Colonic mucosa (tissue), 4 donors: Measurements from ENCODE around the gene ANKRD33B. TPM values are rescaled to one million over a fixed set of nuclear protein-coding genes. Genes with fewer than 3 reads are reported as not detected.

Source experiments
- DNase-seq: peaks from one replicate; pipeline ENCODE4 v3.0.0-alpha.2; 2020
- H3K27ac ChIP-seq: fragments of 200-600 bp; one replicate; pipeline ENCODE4 v1.8.0; 2021
- H3K27me3 ChIP-seq: fragments of 200-600 bp; one replicate; pipeline ENCODE4 v1.8.0; 2021
- H3K36me3 ChIP-seq: fragments of 200-600 bp; one replicate; pipeline ENCODE4 v1.8.0; 2021
- H3K4me1 ChIP-seq: fragments of 200-600 bp; one replicate; pipeline ENCODE4 v1.8.0; 2021; ENCODE audit warnings: mild to moderate bottlenecking
- H3K4me3 ChIP-seq: fragments of 200-600 bp; one replicate; pipeline ENCODE4 v1.8.0; 2021
- H3K9ac ChIP-seq, 2 donors: one replicate each; pipeline ENCODE4 v1.7.0; 2013; ENCODE audit warnings: control low read depth in 2 of 2, low read depth in 2 of 2, low read length in 2 of 2
- H3K9me3 ChIP-seq: fragments of 200-600 bp; one replicate; pipeline ENCODE4 v1.8.0; 2021
- CTCF ChIP-seq: fragments of 200-600 bp; IDR thresholded peaks from one replicate; pipeline ENCODE4 v1.8.0; 2022; ENCODE audit warnings: antibody characterized with exemption, mild to moderate bottlenecking
- intact Hi-C: fragments of 100-400 bp; cut with DNase I; formaldehyde crosslinking; loops from one replicate; pipeline ENCODE4 v1.14.1; 2022
- total RNA-seq, 2 donors: library from RNA; stranded (reverse); fragmentation: NEBNext Ultra II Directional in 1 of 2; extraction: Animal tissue kit (Norgen Biotek cat#: 25700) in 1 of 2; gene quantifications; one replicate each; pipeline ENCODE4 v1.2.1, GENCODE V29; 2021
- donor health status: healthy.
- donor health status: DM: no; HTN: no; CAD: no.
- donor health status: DM: no; HTN: no; CAD: no.

Gene ANKRD33B
- total RNA-seq, 2 donors from 2014 or later = 0.47 to 0.66 TPM

DNA sequence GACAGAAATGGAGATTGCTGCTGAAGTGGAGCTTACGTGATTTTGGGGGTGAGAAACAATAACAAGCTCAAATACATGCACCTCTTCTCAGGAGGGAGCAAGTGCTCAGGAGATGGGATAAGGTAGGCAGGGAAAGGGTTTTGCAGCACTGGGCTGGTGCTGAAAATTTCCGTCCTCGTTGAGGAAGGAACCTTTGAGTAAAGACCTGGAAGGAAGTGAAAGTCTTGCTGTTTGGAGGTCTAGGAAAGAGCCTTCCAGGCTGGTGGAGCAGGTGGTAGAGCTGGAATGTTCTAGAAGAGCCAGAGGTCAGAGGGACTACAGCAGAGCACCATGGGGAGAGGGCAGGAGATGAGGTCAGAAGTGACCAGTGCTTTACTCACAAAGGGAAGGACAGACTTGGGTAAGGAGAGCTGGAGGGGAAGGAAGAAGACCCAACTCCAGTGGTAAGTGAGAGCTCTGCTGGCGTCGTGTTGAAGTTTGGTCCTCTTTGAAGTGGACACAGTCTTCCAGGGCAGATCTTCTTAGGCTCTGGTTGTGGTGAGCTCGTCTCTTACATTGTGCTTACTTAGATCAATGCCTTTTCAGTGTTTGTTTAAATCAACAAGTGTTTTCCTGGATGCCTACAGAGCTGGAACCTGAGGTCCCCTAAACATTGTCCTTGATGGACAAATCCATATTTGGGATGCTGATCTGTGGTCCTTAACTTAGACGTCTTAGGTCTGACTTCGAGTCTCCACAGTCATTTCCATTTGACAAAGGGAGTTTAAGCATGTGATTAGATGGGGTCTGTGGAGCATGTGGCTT is 21.0 kb downstream of the ANKRD33B start:
- Histone ChIP-seq H3K27me3 (no peaks in the 10 kb centered on the region), H3K27ac (no peak overlapping the region), H3K9ac (no peak overlapping the region), H3K4me1 (no peaks in the 10 kb centered on the region), H3K4me3 (no peak overlapping the region), H3K36me3 (no peaks in the 10 kb centered on the region), H3K9me3 (no peaks in the 10 kb centered on the region)
- DNase-seq = no peak
- intact Hi-C loops = no loop called here
- TF ChIP-seq CTCF = no peak

DNA sequence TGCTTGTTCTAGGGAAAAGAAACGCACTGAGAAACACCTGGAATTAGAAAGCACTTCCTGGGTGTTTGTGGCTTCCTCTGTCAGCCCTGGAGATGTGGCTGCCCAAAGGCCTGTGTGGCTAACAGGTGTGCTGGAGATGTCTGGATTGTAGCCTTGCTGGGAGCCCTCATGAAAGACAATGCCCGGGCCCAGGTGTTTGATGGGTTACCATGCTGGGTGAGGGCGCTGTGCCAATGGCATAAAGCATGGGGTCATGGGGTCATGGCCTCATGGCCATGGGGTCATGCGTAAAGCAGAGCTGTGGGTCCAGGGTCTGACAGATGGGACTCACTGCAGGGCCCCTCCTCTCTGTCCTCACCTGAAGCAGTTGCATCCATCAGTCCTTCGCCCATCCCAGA is 21.6 kb downstream of the ANKRD33B start:
- no peak for DNase-seq
- intact Hi-C loops = no loop called here
- no peaks in the 10 kb centered on the region for H3K9me3 ChIP-seq
- H3K9ac ChIP-seq = no peak overlapping the region
- H3K36me3 ChIP-seq = no peaks in the 10 kb centered on the region
- no peaks in the 10 kb centered on the region for H3K27me3 ChIP-seq
- no peaks in the 10 kb centered on the region for H3K4me1 ChIP-seq
- no peak overlapping the region for H3K4me3 ChIP-seq
- TF ChIP-seq CTCF = no peak
- H3K27ac ChIP-seq = no peak overlapping the region

GRCh38 chr5:10586008-10586407 is 22.1 kb downstream of the ANKRD33B start:
- Histone ChIP-seq H3K27ac (no peak overlapping the region), H3K9ac (no peak overlapping the region), H3K4me1 (no peaks in the 10 kb centered on the region), H3K27me3 (no peaks in the 10 kb centered on the region), H3K36me3 (no peaks in the 10 kb centered on the region), H3K4me3 (no peak overlapping the region), H3K9me3 (no peaks in the 10 kb centered on the region)
- intact Hi-C loops = no loop called here
- no peak for TF ChIP-seq CTCF
- DNase-seq = no peak

- no peak for TF ChIP-seq CTCF
- H3K36me3 ChIP-seq = no peaks in the 10 kb centered on the region
- H3K4me3 ChIP-seq = no peak overlapping the region
- no peak overlapping the region for H3K9ac ChIP-seq
- intact Hi-C loops = no loop called here
- no peaks in the 10 kb centered on the region for H3K27me3 ChIP-seq
- no peaks in the 10 kb centered on the region for H3K9me3 ChIP-seq
- no peak for DNase-seq
- H3K4me1 ChIP-seq = no peaks in the 10 kb centered on the region
- H3K27ac ChIP-seq = no peak overlapping the region
These were observed 22.7 kb downstream of the ANKRD33B start for GRCh38 chr5:10586555-10586954.

DNA sequence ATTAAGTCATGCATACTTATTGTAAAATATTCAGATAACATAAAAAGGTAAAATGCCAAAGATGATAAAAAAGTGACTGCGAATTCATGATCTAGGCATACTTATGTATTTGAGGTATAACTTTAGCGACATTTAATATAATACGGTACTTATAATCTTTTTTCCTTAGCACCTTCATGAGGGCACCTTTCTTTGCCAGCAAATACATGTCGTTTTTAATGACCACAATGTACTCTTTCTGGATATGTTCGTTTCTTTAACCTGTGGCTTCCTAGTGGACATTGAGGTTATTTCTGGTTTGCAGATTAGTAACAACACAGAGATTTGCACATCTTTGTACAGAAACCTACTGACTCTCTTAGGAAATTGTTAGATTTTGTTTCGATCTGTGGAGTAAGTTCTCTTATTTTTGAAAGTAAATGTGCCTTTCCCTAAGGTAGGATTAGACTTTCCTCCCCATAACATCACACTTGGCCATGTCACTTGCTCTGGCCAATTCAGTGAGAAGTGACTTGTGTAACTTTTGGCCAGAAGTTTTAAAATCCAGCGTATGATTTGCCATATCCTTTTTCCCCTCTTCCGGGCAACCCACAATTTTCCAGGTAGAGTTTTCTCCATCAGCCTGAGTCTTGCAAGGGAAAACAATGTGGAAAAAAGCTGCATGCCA is 24.4 kb downstream of the ANKRD33B start:
- no peaks in the 10 kb centered on the region for H3K9me3 ChIP-seq
- H3K4me3 ChIP-seq = no peak overlapping the region
- no peaks in the 10 kb centered on the region for H3K36me3 ChIP-seq
- no peak for TF ChIP-seq CTCF
- H3K9ac ChIP-seq = no peak overlapping the region
- DNase-seq = no peak
- no peak overlapping the region for H3K27ac ChIP-seq
- no peaks in the 10 kb centered on the region for H3K4me1 ChIP-seq
- intact Hi-C loops = no loop called here
- no peaks in the 10 kb centered on the region for H3K27me3 ChIP-seq
